Testis (tissue), 3 donors: ENCODE results near the gene HNRNPF. TPM values are rescaled to one million over a fixed set of nuclear protein-coding genes. Genes with fewer than 3 reads are reported as not detected.
"Not testable (repeated sequence)": the region's sequence is repeated elsewhere in the genome, so short reads cannot be mapped to it uniquely, and the experiment has no call there.

Experiments used
- DNase-seq: peaks from one replicate; pipeline ENCODE4 v3.0.0-alpha.2; 2019
- H3K27ac ChIP-seq, 2 donors: fragments of 200-600 bp; sonication (generic); one replicate each; pipeline ENCODE4 v1.5.1; 2019
- H3K27me3 ChIP-seq: fragments of 200-600 bp; sonication (generic); one replicate; pipeline ENCODE4 v1.5.1; 2019
- H3K36me3 ChIP-seq: fragments of 200-600 bp; sonication (generic); one replicate; pipeline ENCODE4 v1.5.1; 2017; ENCODE audit warnings: low read depth; ENCODE audit errors: missing control alignments
- H3K4me1 ChIP-seq: fragments of 200-600 bp; sonication (generic); one replicate; pipeline ENCODE4 v1.5.1; 2019
- H3K4me3 ChIP-seq, 2 donors: fragments of 200-600 bp; sonication (generic); one replicate each; pipeline ENCODE4 v1.5.1; 2017 to 2019
- H3K9me3 ChIP-seq: fragments of 200-600 bp; sonication (generic); one replicate; pipeline ENCODE4 v1.5.1; 2017
- POLR2A ChIP-seq: fragments of 450-650 bp; IDR thresholded peaks from one replicate; pipeline ENCODE4 v1.6.1; 2017; ENCODE audit warnings: antibody characterized with exemption, mild to moderate bottlenecking, moderate library complexity
- WGBS, 2 donors: methylation state at CpG; one replicate each; pipeline ENCODE4 v1.1.5; 2018; 5-methylcytosine and 5-hydroxymethylcytosine counted together
- intact Hi-C: fragments of 100-400 bp; cut with DNase I; formaldehyde crosslinking; loops from one replicate; pipeline ENCODE4 v1.15.1; 2023; ENCODE audit warnings: low total_unique reads
- polyA plus RNA-seq: library from polyadenylated mRNA; stranded (reverse); fragments of 350-450 nt; fragmentation: Illumina TruSeq; extraction: RNeasy Lipid Tissue Mini Kit (QIAGEN cat#74804); gene quantifications from one replicate; pipeline ENCODE4 v1.2.3, GENCODE V29; 2014; ENCODE audit warnings: low read depth, low replicate concordance; ENCODE audit not compliant: insufficient read depth
- small RNA-seq, 2 donors: library from RNA; depleted of rRNA; stranded (forward); fragments of <200 nt; gene quantifications; one replicate each; pipeline ENCODE3, GENCODE V24; 2016
- total RNA-seq, 2 donors: library from RNA; depleted of rRNA; stranded (reverse); fragments of >200 nt; gene quantifications; one replicate each; pipeline ENCODE4 v1.2.3, GENCODE V29; 2016
- TF ChIP-seq, protein P1 (sequence below), 3 experiments: fragments of 450-650 bp in 2 of 3; fragments of 200-600 bp in 1 of 3; sonication (generic) in 1 of 3; IDR thresholded peaks; one replicate each; pipeline ENCODE4 v1.5.1; 2016 to 2019; ENCODE audit warnings: antibody characterized with exemption in 3 of 3, mild to moderate bottlenecking in 2 of 3, moderate library complexity in 1 of 3

HNRNPF gene
- total and polyA plus RNA-seq, 3 donors from 2014 or later = 120 to 232 (median 159) TPM

DNA sequence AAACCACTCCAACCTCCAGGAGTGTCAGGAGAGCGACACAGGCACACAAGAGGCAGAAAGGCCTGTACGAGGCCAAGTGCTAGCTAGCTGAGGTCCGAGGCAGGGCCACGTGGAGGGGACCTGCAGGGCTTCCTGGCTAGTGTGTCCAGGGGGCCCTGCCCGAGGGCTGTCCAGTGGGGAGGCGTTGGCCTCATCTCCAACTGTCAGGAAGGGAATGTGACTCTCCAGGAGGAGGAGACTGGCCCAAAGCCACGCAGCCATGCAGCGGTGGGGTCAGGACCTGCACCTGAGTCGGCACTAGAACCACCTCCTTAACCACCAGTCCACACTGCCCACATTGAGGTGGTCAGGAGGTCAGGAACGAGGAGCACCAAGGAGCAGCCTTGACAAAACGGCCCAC is 69.8 kb downstream of the HNRNPF start:
- intact Hi-C loops = no loop called here
- Histone ChIP-seq H3K4me3 (no peak overlapping the region), H3K27ac (no peak overlapping the region), H3K27me3 (no peaks in the 10 kb centered on the region), H3K4me1 (no peaks in the 10 kb centered on the region), H3K9me3 (no peaks in the 10 kb centered on the region), H3K36me3 (no peaks in the 10 kb centered on the region)
- TF ChIP-seq, protein P1, sequence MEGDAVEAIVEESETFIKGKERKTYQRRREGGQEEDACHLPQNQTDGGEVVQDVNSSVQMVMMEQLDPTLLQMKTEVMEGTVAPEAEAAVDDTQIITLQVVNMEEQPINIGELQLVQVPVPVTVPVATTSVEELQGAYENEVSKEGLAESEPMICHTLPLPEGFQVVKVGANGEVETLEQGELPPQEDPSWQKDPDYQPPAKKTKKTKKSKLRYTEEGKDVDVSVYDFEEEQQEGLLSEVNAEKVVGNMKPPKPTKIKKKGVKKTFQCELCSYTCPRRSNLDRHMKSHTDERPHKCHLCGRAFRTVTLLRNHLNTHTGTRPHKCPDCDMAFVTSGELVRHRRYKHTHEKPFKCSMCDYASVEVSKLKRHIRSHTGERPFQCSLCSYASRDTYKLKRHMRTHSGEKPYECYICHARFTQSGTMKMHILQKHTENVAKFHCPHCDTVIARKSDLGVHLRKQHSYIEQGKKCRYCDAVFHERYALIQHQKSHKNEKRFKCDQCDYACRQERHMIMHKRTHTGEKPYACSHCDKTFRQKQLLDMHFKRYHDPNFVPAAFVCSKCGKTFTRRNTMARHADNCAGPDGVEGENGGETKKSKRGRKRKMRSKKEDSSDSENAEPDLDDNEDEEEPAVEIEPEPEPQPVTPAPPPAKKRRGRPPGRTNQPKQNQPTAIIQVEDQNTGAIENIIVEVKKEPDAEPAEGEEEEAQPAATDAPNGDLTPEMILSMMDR (IDR thresholded peaks at IDR 0.05) = no peak
- TF ChIP-seq POLR2A = no peak
- WGBS, 2 donors = 62% methylated on average over 9 to 11 of the region's 11 CpGs
- no peak for DNase-seq

DNA sequence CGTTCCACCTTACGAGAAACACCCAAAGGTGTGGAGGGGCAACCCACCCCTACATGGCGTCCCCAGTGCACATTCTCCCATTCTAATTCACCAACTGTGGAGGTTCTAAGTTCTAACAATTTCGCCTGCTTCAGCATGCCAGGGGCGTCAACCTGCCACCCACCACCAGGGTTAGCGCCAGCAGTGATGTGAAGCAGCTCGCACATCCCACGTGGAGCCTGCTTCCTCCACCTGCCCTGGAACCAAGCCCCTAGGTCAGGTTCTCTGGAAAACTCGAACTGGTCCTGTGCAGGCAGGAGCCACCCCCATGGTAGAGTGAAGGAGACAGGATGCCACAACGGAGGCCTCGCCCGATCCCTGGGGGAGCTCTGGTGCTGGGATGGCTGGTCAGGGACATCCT is 70.9 kb downstream of the HNRNPF start:
- TF ChIP-seq, protein P1 (IDR thresholded peaks at IDR 0.05) = no peak
- TF ChIP-seq POLR2A = no peak
- Histone ChIP-seq H3K9me3 (no peaks in the 10 kb centered on the region), H3K4me1 (no peaks in the 10 kb centered on the region), H3K4me3 (no peak overlapping the region), H3K36me3 (no peaks in the 10 kb centered on the region), H3K27ac (no peak overlapping the region), H3K27me3 (no peaks in the 10 kb centered on the region)
- no peak for DNase-seq
- 88 to 89% methylated on average over 7 to 12 of the region's 12 CpGs for WGBS, 2 donors
- intact Hi-C loops = no loop called here

DNA sequence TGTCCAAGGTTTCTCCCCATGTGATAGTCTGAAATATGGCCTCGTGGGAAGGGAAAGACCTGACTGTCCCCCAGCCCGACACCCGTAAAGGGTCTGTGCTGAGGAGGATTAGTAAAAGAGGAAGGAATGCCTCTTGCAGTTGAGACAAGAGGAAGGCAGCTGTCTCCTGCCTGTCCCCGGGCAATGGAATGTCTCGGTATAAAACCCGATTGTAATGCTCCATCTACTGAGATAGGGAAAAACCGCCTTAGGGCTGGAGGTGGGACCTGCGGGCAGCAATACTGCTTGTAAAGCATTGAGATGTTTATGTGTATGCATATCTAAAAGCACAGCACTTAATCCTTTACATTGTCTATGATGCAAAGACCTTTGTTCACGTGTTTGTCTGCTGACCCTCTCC is 71.5 kb downstream of the HNRNPF start:
- 62 to 64% methylated on average over 7 to 8 of the region's 9 CpGs for WGBS, 2 donors
- H3K27me3 ChIP-seq, DNase-seq: not testable (repeated sequence)

DNA sequence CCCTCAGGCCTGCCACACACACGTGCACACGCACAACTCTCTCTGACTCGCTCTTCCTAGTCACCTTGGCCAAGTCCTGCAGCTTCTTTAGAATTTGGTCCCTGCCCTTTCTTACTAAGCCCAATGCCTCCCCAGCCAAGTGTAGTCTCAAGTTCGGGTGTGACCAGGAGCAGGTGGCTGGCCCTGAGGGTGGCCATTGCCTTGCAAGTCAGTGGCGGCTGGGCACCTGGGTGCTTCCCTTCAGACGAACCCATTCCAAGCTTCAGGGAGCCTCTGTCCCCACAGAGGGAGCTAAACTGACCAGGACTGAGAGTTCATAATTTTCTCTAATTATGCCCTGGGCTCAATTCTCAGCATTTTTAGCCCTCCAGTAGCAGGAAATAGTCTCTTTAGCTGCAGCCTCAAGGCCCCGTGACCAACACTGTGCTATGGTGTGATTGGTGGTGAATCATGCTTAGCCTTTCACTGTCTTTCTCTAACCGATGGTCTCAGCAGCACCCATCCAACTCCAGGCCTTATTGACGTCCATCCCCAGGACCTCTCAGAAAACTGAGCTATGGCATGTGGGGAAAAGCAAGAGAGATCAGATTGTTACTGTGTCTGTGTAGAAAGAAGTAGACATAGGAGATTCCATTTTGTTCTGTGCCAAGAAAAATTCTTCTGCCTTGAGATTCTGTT is 72.2 kb downstream of the HNRNPF start:
- no peaks in the 10 kb centered on the region for H3K4me1 ChIP-seq
- no peaks in the 10 kb centered on the region for H3K9me3 ChIP-seq
- intact Hi-C loops = no loop called here
- H3K36me3 ChIP-seq = no peaks in the 10 kb centered on the region
- 87 to 89% methylated on average over 9 of the region's 9 CpGs for WGBS, 2 donors
- no peak for DNase-seq
- no peaks in the 10 kb centered on the region for H3K27me3 ChIP-seq
- TF ChIP-seq, protein P1 (IDR thresholded peaks at IDR 0.05) = no peak
- TF ChIP-seq POLR2A = no peak
- no peak overlapping the region for H3K27ac ChIP-seq
- no peak overlapping the region for H3K4me3 ChIP-seq

More for the DNA sequence above, 71.5 kb downstream of the HNRNPF start:
- H3K4me3 ChIP-seq, intact Hi-C loops, H3K27ac ChIP-seq, H3K36me3 ChIP-seq, H3K9me3 ChIP-seq, H3K4me1 ChIP-seq: not testable (repeated sequence)

DNA sequence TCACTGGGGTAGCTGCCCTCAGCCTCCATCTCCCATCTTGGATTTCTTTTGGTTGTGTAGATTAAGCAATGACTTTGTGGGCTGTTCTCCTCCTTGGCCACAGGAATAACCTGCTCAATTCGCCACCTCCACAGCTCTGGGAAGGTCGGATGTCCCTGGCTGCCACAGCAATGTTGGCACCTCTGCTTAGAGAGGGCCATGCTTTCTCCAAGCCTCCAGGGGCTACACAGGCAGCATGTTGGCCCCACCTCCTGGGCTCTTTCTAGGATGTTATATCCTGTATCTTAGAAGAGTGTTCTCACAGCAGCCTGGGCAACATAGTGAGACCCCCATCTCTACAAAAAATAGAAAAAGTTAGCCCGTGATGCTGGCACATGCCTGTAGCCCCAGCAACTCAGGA is 72.9 kb downstream of the HNRNPF start:
- 89 to 91% methylated on average over 3 of the region's 3 CpGs for WGBS, 2 donors
- TF ChIP-seq POLR2A = no peak
- TF ChIP-seq, protein P1 (IDR thresholded peaks at IDR 0.05) = no peak
- no peak for DNase-seq
- Histone ChIP-seq H3K27ac (no peak overlapping the region), H3K9me3 (no peaks in the 10 kb centered on the region), H3K36me3 (no peaks in the 10 kb centered on the region), H3K27me3 (no peaks in the 10 kb centered on the region), H3K4me1 (no peaks in the 10 kb centered on the region), H3K4me3 (no peak overlapping the region)
- intact Hi-C loops = no loop called here

Small RNAs within 50 kb of the gene (small RNA-seq; reads per million reads assigned to genes)
- 0 reads per million in 2 donors for gene RNU6ATAC11P
- gene RNU7-193P = 0 reads per million in 2 donors
- gene SNORD3J = 0 to 0.28 reads per million in 2 donors

Other genes with a start within 250 kb of the HNRNPF start
- gene RASGEF1A, start 142.1 kb downstream of the HNRNPF start, total RNA-seq = 10 to 100 TPM; 10.9 to 11.7 TPM
- gene RASGEF1A, start 142.1 kb downstream of the HNRNPF start, polyA plus RNA-seq = 7.8 TPM
- 1 to 10 TPM; 1.4 to 1.5 TPM for gene FXYD4, start 37.5 kb downstream of the HNRNPF start, total RNA-seq
- gene FXYD4, start 37.5 kb downstream of the HNRNPF start, polyA plus RNA-seq = 2.6 TPM
- gene ZNF487, start 27.9 kb upstream of the HNRNPF start, total RNA-seq = 10 to 100 TPM; 22.8 to 46.2 TPM
- gene ZNF487, start 27.9 kb upstream of the HNRNPF start, polyA plus RNA-seq = 43.1 TPM
- 10 to 100 TPM in 1 of 2 donors, 1 to 10 TPM in 1; 9.2 to 10.9 TPM for gene ZNF239, start 165.4 kb upstream of the HNRNPF start, total RNA-seq
- gene ZNF239, start 165.4 kb upstream of the HNRNPF start, polyA plus RNA-seq = 20.8 TPM
- gene ZNF485, start 197.3 kb upstream of the HNRNPF start, total RNA-seq = 10 to 100 TPM in 1 of 2 donors, 1 to 10 TPM in 1; 8.8 to 10.0 TPM
- 5.8 TPM for gene ZNF485, start 197.3 kb upstream of the HNRNPF start, polyA plus RNA-seq
- gene ZNF32, start 239.7 kb upstream of the HNRNPF start, total RNA-seq = 10 to 100 TPM; 18.7 to 22.7 TPM
- 29.8 TPM for gene ZNF32, start 239.7 kb upstream of the HNRNPF start, polyA plus RNA-seq